AG09319 (cell line): ENCODE results near the gene SLC13A4.

ENCODE experiments used
- DNase-seq: peaks from one replicate; pipeline ENCODE4 v3.0.0-alpha.2; 2010; ENCODE audit warnings: low read depth; ENCODE audit errors: extremely low read depth
- CTCF ChIP-seq: IDR thresholded peaks from 2 replicates; pipeline ENCODE4 v1.5.1; 2011; ENCODE audit warnings: low read depth, mild to moderate bottlenecking, inconsistent platforms, low read length, moderate library complexity

Gene SLC13A4

GRCh38 chr7:135685306-135686084 lies 42.5 kb downstream of the SLC13A4 start:
- no peak for DNase-seq
- no peak for TF ChIP-seq CTCF

GRCh38 chr7:135684699-135685098 lies 43.3 kb downstream of the SLC13A4 start:
- TF ChIP-seq CTCF = no peak
- DNase-seq = no peak

GRCh38 chr7:135684136-135684535 lies 43.9 kb downstream of the SLC13A4 start:
- no peak for TF ChIP-seq CTCF
- DNase-seq = no peak

GRCh38 chr7:135683609-135684008 lies 44.4 kb downstream of the SLC13A4 start:
- DNase-seq = no peak
- no peak for TF ChIP-seq CTCF

GRCh38 chr7:135682191-135682590 lies 45.8 kb downstream of the SLC13A4 start:
- no peak for DNase-seq
- no peak for TF ChIP-seq CTCF

GRCh38 chr7:135681762-135682161 lies 46.2 kb downstream of the SLC13A4 start:
- no peak for DNase-seq
- TF ChIP-seq CTCF = no peak

- DNase-seq = no peak
- no peak for TF ChIP-seq CTCF
Observed at GRCh38 chr7:135678612-135679575, 49.1 kb downstream of the SLC13A4 start.
